ENCODE results near the gene CBX5. TPM values are rescaled to one million over a fixed set of nuclear protein-coding genes. Genes with fewer than 3 reads are reported as not detected.

The CBX5 gene
- total RNA-seq, 2 donors from 2014 or later = 49.9 to 52.8 TPM

- TF ChIP-seq POLR2AphosphoS5 (IDR thresholded peaks at IDR 0.05) (no peak), CTCF (IDR thresholded peaks at IDR 0.05) (no peak), POLR2A (IDR thresholded peaks at IDR 0.05) (no peak)
- DNase-seq (ENCODE audit: low spot score) = no peak
- H3K4me3 ChIP-seq = no peak overlapping the region
- no peaks in the 10 kb centered on the region for H3K36me3 ChIP-seq
- no peaks in the 10 kb centered on the region for H3K9me3 ChIP-seq
- no peaks in the 10 kb centered on the region for H3K27me3 ChIP-seq (replicated peaks; ENCODE audit: insufficient read depth)
- H3K4me1 ChIP-seq (replicated peaks) = peaks cover 3% of the 10 kb centered on the region
- intact Hi-C loops (cut with DNase I) = no loop called here
- no peak overlapping the region for H3K27ac ChIP-seq
- 22% methylated on average over 4 of the region's 4 CpGs for WGBS
Observed at GRCh38 chr12:54262403-54262925, 17.5 kb downstream of the CBX5 start.

GRCh38 chr12:54261815-54262402 lies 18.0 kb downstream of the CBX5 start:
- Histone ChIP-seq H3K4me1 (replicated peaks) (peaks cover 3% of the 10 kb centered on the region), H3K4me3 (no peak overlapping the region), H3K9me3 (no peaks in the 10 kb centered on the region), H3K27ac (no peak overlapping the region), H3K36me3 (no peaks in the 10 kb centered on the region), H3K27me3 (replicated peaks; ENCODE audit: insufficient read depth) (no peaks in the 10 kb centered on the region)
- 54% methylated on average over 5 of the region's 5 CpGs for WGBS
- intact Hi-C loops (cut with DNase I) = no loop called here
- no peak for DNase-seq (ENCODE audit: low spot score)
- TF ChIP-seq POLR2AphosphoS5 (IDR thresholded peaks at IDR 0.05) = no peak
- TF ChIP-seq POLR2A (IDR thresholded peaks at IDR 0.05) = no peak
- TF ChIP-seq CTCF (IDR thresholded peaks at IDR 0.05) = no peak

- peaks cover 3% of the 10 kb centered on the region for H3K4me1 ChIP-seq (replicated peaks)
- peak overlapping the region; percentile 8 to 17 for H3K4me3 ChIP-seq
- H3K36me3 ChIP-seq = no peaks in the 10 kb centered on the region
- no peaks in the 10 kb centered on the region for H3K27me3 ChIP-seq (replicated peaks; ENCODE audit: insufficient read depth)
- 8% methylated on average over 11 of the region's 11 CpGs for WGBS
- no peaks in the 10 kb centered on the region for H3K9me3 ChIP-seq
- intact Hi-C loops (cut with DNase I) = no loop called here
- DNase-seq (ENCODE audit: low spot score) = peak; percentile 38
- H3K27ac ChIP-seq = peak overlapping the region; percentile 9 to 38
- TF ChIP-seq CTCF (IDR thresholded peaks at IDR 0.05) (no peak), POLR2A (IDR thresholded peaks at IDR 0.05) (no peak), POLR2AphosphoS5 (IDR thresholded peaks at IDR 0.05) (no peak)
Observed at GRCh38 chr12:54259194-54260011, 20.5 kb downstream of the CBX5 start.

GRCh38 chr12:54258201-54258681 lies 21.7 kb downstream of the CBX5 start:
- Histone ChIP-seq H3K4me1 (replicated peaks) (peaks cover 3% of the 10 kb centered on the region), H3K9me3 (no peaks in the 10 kb centered on the region), H3K27ac (no peak overlapping the region), H3K36me3 (no peaks in the 10 kb centered on the region), H3K4me3 (no peak overlapping the region), H3K27me3 (replicated peaks; ENCODE audit: insufficient read depth) (no peaks in the 10 kb centered on the region)
- no peak for DNase-seq (ENCODE audit: low spot score)
- TF ChIP-seq CTCF (IDR thresholded peaks at IDR 0.05) (no peak), POLR2A (IDR thresholded peaks at IDR 0.05) (no peak), POLR2AphosphoS5 (IDR thresholded peaks at IDR 0.05) (no peak)
- intact Hi-C loops (cut with DNase I) = no loop called here

Measured in prostate gland (tissue), 2 donors.